ENCODE results near the gene CDH26. TPM values are rescaled to one million over a fixed set of nuclear protein-coding genes. Genes with fewer than 3 reads are reported as not detected.

The CDH26 gene
- total RNA-seq, 4 donors from 2014 or later = 0.76 to 2.1 (median 0.77) TPM; not detected in 1

DNA sequence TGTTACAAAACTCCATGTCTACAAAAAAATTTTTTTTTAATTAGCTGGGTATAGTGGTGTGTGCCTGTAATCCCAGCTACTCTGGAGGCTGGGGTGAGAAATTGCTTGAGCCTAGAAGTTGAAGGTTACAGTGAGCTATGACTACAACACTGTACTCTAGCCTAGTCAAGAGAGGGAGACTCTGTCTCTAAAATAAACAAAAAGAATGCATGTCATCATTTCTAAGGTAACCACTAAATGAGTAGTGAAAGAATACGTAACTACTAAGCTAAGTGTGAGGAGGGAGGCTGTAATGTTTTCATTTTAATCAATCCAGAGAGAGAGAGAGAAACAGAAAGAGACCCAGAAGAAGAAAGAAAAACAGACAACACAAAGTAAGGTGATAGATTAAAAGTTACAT is 34.7 kb upstream of the CDH26 start:
- Histone ChIP-seq H3K27ac (no peak overlapping the region), H3K36me3 (no peaks in the 10 kb centered on the region), H3K9me3 (no peaks in the 10 kb centered on the region), H3K4me3 (no peak overlapping the region), H3K4me1 (no peaks in the 10 kb centered on the region), H3K27me3 (no peaks in the 10 kb centered on the region)
- no peak for TF ChIP-seq POLR2A (IDR thresholded peaks at IDR 0.05)
- TF ChIP-seq, protein P1, sequence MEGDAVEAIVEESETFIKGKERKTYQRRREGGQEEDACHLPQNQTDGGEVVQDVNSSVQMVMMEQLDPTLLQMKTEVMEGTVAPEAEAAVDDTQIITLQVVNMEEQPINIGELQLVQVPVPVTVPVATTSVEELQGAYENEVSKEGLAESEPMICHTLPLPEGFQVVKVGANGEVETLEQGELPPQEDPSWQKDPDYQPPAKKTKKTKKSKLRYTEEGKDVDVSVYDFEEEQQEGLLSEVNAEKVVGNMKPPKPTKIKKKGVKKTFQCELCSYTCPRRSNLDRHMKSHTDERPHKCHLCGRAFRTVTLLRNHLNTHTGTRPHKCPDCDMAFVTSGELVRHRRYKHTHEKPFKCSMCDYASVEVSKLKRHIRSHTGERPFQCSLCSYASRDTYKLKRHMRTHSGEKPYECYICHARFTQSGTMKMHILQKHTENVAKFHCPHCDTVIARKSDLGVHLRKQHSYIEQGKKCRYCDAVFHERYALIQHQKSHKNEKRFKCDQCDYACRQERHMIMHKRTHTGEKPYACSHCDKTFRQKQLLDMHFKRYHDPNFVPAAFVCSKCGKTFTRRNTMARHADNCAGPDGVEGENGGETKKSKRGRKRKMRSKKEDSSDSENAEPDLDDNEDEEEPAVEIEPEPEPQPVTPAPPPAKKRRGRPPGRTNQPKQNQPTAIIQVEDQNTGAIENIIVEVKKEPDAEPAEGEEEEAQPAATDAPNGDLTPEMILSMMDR (IDR thresholded peaks at IDR 0.05) = no peak
- intact Hi-C loops (cut with DNase I; ENCODE audit: low total_unique reads) = no loop called here
- no peak for DNase-seq

DNA sequence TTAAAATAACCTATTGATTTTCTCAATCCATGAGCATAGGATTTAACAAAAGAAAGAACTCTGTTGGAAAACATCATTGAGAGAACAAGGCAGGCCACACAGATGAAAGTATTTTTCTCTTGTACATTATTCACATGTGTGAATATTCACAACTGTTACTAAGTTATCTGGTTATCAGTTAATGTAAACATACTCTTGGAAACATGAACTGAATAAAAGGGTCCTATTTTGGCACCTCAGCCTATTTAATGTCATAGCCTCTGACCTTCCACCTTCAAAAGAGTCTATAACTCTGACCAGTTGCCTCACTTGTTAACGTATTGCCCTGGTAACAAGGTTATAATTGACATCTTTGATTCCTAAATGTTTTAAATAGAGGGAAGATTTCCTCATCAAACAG is 32.9 kb upstream of the CDH26 start:
- DNase-seq = no peak
- Histone ChIP-seq H3K9me3 (no peaks in the 10 kb centered on the region), H3K4me1 (no peaks in the 10 kb centered on the region), H3K27me3 (no peaks in the 10 kb centered on the region), H3K36me3 (no peaks in the 10 kb centered on the region), H3K27ac (no peak overlapping the region), H3K4me3 (no peak overlapping the region)
- no peak for TF ChIP-seq POLR2A (IDR thresholded peaks at IDR 0.05)
- TF ChIP-seq, protein P1 (IDR thresholded peaks at IDR 0.05) = no peak
- intact Hi-C loops (cut with DNase I; ENCODE audit: low total_unique reads) = no loop called here

DNA sequence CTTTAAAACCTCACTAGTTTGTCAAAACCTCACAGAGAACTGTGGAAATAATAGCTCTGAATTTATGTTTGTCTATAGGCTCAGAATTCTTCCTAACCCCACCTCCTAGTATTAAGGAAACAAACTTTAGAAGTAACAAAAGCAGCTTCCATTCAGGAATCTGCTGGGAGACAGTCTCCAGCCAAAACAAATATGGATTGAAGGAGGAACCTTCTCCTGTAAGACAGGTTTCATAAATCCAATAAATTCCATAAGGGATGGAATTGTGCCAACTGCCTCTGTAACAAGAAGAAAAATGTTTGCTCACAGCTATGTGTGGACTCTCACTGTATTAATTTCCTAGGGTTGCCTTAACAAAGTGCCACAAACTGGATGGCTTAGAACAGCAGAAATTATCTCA is 32.3 kb upstream of the CDH26 start:
- no peak overlapping the region for H3K27ac ChIP-seq
- no peaks in the 10 kb centered on the region for H3K9me3 ChIP-seq
- no peak for DNase-seq
- H3K4me1 ChIP-seq = no peaks in the 10 kb centered on the region
- no peak overlapping the region for H3K4me3 ChIP-seq
- intact Hi-C loops (cut with DNase I; ENCODE audit: low total_unique reads) = no loop called here
- H3K36me3 ChIP-seq = no peaks in the 10 kb centered on the region
- H3K27me3 ChIP-seq = no peaks in the 10 kb centered on the region
- no peak for TF ChIP-seq POLR2A (IDR thresholded peaks at IDR 0.05)
- TF ChIP-seq, protein P1 (IDR thresholded peaks at IDR 0.05) = no peak

DNA sequence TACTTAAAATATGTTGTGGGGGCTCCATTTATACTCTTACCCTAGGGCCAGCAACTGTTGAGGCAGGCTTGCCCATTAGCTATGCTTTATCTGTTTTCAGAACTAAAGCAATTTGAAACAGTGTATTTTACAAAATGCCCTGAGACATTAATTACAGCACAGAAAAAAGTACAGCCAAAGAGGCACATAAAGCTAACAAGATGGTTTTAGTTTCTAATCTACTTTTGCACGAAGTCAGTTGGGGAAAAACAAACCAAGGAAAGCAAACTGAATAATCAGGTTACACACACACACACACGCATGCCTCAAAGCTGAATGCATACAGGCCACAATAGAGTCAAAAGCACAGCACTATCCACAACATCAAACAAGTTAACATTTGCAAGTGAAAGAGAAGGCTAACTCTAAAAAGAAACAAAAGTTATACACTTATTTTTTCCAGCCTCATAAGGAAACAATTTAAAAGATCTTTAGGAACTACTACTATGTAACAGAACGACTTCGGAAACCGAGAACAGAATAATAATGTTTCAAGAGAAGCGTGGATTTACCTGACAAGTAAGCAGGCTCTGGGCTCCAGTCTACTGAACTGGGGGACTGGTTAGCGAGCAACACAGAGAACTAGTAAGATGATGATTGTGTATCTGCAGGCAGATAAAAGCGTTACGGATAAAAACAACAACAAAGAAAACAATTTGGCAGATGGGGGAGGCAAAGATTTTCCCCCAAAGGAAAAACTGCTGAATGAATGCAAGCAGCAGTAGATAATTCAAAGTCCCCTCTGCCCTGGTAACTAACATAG is 26.5 kb upstream of the CDH26 start:
- Histone ChIP-seq H3K9me3 (no peaks in the 10 kb centered on the region), H3K4me3 (no peak overlapping the region), H3K4me1 (peaks cover 0 to 5% of the 10 kb centered on the region in 2 donors), H3K27me3 (no peaks in the 10 kb centered on the region), H3K27ac (no peak overlapping the region), H3K36me3 (no peaks in the 10 kb centered on the region)
- TF ChIP-seq, protein P1 (IDR thresholded peaks at IDR 0.05) = no peak
- no peak for TF ChIP-seq POLR2A (IDR thresholded peaks at IDR 0.05)
- intact Hi-C loops (cut with DNase I; ENCODE audit: low total_unique reads) = no loop called here
- no peak for DNase-seq

DNA sequence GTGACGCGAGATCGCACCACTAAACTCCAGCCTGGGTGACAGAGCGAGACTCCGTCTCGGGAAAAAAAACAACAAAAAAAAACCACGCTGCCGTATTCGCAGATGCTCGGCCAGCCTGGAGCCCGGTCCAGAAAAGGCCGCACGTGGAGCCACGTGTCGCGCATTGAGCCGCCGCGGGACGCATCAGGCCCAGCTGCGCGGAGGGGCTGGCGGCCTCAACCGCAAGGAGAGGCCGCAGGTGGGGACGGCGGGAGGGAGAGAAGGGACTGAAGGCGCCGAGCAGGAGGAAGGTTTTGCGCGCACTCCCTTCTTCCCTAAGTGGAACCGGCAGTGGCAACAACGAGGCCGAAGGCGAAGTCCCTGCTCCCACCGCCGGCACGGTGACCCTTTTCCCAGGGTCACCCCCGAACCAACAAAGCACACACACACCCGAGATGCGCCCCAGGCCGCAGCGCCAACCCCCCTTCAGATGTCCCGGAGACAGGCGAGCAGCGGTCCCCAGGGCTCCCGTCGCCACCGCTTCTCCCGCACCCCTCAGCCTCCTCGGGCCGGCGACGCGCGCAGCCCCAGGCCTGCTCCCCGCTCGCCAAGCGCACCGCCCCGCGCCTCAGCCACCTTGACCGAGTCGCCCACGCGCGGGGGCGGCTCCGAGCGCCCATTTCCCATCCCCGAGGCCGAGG is 25.5 kb upstream of the CDH26 start:
- intact Hi-C loops (cut with DNase I; ENCODE audit: low total_unique reads) = no loop called here
- peak in 1 of 2 donors; percentile 15 for DNase-seq
- TF ChIP-seq, protein P1 (IDR thresholded peaks at IDR 0.05) = no peak
- no peak for TF ChIP-seq POLR2A (IDR thresholded peaks at IDR 0.05)
- Histone ChIP-seq H3K27me3 (no peaks in the 10 kb centered on the region), H3K36me3 (no peaks in the 10 kb centered on the region), H3K9me3 (no peaks in the 10 kb centered on the region), H3K4me1 (peaks cover 0 to 5% of the 10 kb centered on the region in 2 donors), H3K4me3 (no peak overlapping the region), H3K27ac (no peak overlapping the region)

Measured in uterus (tissue), 4 donors.